NCI-H1417 treated with DMSO at 0.1 percent for 48 hours (cell line): ENCODE measurements around the gene DUXA.
A peak's percentile ranks its signal among the peaks of the same experiment; 100 is the strongest.
"Not testable (repeated sequence)": the region's sequence is repeated elsewhere in the genome, so short reads cannot be mapped to it uniquely, and the experiment has no call there.

Experiments used
- DNase-seq: peaks from one replicate; lab custom pipeline; 2025; lab: John Stamatoyannopoulos, UW

DUXA gene

DNA sequence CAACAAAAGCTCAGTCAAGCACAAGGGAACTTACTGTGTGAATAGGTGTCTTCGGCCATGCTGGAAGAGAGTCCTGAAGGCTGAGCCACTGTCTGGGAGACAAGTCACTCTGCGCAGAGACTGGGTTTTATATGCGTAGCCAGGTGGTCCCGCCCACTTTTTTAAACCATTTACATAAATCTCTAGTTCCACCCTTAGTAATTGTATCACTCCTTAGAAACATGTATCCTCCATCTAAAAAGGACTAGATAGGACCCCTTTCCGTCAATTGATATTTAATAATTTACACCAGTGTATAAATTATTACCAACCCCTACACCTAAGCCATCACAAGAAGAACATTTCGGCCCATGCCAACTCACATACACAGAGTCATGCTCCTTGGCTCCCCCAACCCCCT is at the start of gene DUXA:
DUXA (minus strand) TSS at position 101 of the 400 bp plus-strand sequence; CDS start at position 59, 42 bp downstream.
- DNase-seq, result no peak

DNA sequence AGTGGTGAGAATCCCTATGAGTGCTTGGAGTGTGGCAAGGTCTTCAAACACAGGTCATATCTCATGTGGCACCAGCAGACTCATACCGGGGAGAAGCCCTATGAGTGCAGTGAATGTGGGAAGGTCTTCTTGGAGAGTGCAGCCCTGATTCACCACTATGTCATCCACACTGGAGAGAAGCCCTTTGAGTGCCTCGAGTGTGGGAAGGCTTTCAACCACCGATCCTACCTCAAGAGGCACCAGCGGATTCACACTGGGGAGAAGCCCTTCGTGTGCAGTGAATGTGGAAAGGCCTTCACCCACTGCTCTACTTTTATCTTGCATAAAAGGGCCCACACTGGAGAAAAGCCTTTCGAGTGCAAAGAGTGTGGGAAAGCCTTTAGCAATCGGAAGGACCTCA is 44.8 kb upstream of the DUXA start:
- no peak for DNase-seq

DNA sequence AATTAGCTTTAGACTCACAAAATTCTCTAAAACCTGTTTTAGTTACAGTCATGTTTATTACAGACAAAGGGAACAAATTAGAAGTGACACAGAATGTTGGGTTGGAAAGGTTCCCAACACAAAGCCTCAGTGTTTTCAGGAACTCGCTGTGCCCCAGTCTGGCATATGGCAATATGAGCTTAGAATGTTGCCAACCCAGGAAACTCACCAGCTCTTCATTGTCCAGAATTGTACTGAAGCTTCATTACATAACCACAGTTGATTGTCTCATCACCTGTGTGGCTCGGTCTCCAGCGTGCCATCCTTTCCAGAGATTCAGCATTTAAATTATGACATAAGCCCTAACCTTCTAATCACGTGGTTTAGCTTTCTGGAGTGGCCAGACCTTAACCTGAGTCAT is 43.1 kb upstream of the DUXA start:
- DNase-seq, result no peak

DNA sequence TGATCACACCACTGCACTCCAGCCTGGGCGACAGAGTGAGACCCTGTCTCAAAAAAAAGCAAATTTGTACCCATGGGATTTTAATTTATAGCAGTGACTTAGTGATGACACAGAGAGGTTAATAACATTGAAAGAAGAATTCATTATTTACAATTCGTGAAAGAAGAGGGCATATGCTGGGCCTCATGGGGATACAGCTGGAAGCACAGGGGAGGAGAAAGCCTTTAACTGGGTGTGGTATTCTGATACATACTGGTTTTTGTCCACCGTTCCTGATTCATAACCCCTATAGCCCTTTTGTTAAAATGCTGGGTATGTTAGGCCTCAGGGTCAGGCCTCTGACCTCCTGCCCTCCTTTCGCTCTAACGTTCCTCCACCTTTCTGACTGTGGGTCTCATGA is 34.9 kb upstream of the DUXA start:
- no peak for DNase-seq

DNA sequence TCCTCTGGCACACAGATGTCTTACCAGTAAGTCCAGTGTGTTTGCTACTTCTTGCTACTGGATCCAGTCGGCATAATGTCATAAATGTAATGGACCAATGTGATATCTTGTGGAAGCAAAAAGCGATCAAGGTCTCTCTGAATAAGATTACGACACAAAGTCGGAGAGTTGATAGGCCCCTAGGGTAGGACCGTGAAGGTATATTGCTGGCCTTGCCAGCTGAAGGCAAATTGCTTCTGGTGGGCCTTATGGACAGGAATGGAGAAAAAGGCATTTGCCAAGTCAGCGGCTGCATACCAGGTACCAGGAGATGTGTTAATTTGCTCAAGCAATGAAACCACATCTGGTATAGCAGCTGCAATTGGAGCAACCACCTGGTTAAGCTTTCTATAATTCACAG is 30.6 kb upstream of the DUXA start:
- not testable (repeated sequence) for DNase-seq

DNA sequence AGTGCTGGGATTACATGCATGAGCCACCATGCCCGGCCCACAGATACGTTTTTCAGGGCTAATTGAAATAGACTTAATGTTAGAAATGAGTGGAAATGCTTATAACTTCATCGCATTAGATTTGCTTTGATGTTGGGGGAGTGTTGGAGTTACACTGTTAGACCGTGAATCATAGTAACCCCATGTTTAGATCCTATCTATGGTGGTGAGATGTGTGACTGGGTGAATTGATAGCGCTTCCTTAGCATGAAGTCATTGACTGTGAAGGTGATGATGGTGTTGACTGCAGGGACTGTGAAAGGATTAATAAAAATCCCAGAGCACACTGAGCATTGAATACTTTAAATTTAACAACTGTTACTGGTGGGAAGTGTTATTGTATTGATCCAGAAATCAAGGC is 25.7 kb upstream of the DUXA start:
- no peak for DNase-seq

DNA sequence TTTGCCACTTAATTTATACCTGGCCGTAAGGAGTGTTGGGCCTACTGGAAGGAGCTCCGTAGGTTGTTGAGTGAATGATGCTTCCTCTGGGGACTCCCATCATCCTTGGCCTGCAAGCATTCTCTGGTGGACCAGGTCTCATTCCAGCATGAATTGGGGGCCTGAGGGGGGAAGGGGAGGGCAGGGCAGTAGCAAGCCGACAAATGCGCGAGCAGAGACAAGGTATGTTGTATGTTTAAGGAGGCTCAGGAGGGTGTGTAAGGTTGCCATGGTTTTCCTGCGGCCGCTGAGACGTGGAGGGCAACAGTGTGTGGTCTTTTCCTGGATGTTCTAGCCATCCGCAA is 24.8 kb upstream of the DUXA start:
- no peak for DNase-seq

DNA sequence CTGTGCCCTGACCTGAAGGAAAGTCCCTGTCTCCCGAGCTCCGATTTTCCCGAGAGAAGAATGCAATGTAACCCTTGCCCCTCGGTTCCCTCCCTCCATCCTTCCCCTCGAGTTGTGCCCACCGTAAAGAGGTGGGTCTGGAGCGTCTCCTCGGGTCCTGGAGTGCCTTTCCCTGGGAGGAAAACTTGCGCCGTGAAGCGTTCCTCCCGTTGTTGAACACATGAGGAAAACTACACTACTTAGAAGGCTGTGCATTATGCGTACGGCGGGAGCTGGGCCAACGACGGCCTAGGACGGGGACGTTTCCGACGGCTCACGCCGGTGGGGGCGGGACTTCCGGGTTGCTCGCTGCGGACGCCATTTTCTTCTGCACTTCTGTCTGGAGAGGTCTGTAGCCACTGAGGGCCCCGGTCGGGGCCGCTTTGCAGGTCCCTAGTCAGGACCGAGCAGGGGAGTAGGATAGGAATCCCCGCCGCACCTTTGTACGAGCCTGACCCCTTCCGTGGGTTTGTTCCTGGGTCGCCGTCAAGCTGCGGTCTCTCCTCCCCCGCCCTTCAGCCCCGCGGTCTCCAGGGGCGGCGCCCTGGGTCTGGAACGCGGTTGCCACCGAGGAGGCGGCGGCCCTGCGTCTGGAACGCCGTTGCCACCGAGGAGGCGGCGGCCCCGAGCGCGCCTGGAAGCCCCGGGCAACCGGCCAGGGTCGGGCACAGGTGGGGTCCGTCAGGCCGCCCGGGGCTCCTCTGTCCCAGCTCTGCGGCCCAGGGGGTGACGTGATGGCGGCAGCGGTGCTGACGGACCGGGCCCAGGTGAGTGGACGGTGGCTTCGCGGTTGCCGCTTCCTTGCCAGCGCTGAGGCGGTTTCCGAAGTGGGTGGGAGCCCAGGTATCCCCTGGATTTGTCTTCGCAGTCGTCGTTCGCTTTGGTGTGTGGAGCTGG is 24.1 kb upstream of the DUXA start, which contains the start of gene ZNF264:
ZNF264 (plus strand) TSS at position 360 of the 936 bp plus-strand sequence; CDS start at position 774, 414 bp downstream.
- peak; percentile 17 for DNase-seq

DNA sequence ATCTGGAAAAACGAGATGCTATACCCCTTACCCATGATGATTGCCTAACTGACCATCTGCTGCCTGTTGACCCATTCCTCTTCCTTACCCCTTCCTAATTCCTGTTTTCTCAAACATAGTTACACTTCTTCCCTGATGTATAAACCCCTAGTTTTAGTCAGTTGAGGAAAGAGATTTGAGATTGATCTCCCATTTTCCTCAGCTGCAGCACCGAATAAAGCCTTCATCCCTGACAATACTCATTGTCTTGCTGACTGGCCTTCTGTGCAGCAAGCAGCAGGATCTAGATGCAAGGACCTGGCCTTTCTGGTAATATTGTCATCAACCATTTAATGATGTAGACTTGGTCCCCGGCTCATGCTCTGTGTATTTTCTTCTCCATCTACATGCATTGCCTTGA is 23.0 kb upstream of the DUXA start:
- no peak for DNase-seq

DNA sequence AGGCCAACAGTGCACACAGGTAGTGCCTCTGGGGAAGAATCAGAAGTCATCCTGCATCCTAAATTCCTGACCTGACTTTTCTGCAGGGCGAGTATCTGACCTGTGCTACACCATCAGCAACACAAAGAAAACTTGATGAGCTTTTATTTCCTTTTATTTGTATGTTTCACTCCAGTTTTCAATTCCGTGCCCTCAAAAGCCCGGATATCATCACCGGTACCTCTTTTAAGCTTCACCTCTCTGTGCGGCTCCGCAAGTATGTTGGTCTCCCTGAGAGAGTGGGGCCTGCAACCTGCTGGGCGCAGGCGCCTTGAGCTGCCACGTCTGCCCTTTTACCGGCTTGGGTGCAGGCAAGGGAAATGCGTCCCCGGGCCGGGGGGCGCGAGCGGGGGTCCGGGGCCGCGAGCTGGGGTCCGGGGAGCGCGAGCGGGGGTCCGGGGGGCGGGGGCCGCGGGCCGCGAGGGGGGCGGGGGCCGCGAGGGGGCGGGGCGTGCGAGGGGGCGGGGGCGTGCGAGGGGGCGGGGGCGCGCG is 4.3 kb upstream of the DUXA start:
- no peak for DNase-seq

DNA sequence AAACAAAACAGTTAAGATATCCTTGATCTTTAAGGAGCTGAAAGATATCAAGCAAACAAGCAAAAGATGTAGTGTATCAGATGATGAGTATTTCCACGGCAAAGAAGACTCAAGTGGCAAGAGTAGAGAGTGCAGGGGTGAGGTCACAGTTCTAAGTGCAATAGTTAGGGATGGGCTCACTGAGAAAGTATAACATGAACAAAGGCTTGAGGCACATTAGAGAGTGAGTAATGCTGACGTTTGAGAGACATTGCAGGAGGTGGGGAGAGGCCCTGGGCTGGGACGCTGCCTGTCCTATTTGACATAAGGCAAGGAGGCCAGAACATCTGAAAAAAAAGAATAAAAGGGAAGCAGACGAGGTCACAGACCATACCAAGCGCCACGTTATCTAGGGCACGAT is 1.4 kb downstream of the DUXA start:
- no peak for DNase-seq

DNA sequence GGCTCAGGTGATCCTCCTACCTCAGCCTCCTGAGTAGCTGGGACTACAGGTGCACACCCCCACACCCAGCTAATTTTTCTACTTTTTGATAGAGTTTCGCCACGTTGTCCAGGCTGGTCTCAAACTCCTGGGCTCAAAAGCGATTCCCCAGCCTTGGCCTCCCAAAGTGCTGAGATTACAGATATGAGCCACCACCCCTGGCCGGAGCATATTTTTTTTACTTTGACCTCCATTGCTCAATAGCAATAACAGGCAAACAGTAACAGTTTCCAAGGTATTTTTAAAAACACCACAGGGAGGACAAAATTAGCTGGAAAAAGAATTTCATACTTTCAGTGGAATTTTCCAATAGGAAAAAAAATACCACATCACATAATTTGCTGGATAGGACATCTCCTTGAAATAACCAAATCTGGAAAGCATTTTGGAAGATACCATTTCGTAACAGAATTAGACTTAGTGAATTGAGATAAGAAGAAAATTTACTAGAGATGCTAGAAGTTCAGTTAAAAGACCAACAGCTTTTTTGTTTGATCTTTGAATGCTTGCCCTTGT is 5.2 kb downstream of the DUXA start:
- DNase-seq, result no peak

DNA sequence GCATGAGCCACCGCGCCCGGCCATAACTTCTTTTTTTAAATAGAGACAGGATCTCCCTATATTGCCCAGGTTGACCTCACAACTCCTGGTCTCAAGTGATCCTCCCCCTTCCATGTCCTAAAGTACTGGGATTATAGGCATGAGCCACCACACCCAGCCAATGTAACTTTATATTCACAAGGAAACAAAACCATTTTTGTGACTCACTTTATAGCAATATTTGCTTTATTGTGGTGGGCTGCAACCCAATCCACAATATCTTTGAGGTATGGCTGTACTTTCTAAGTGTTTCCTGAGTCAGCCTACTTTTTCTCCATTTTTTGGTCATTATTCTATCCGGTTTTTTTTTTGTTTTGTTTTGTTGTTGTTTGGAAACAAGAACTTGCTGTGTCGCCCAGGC is 14.4 kb downstream of the DUXA start:
- DNase-seq, result no peak

DNA sequence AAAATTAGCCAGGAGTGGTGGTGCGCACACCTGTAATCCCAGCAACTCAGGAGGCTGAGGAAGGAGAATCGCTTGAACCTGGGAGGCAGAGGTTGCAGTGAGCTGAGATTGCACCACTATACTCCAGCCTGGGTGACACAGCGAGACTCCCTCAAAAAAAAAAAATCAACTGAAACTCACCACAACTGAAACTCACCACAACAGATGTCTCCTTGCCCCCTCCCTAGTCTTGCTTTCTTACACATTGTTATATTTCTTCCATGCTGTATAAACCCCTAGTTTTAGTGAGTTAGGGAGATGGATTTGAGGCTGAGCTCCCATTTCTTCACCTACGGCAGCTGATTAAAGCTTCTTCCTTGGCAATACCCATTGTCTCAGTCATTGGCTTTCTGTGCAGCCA is 25.6 kb downstream of the DUXA start:
- no peak for DNase-seq

DNA sequence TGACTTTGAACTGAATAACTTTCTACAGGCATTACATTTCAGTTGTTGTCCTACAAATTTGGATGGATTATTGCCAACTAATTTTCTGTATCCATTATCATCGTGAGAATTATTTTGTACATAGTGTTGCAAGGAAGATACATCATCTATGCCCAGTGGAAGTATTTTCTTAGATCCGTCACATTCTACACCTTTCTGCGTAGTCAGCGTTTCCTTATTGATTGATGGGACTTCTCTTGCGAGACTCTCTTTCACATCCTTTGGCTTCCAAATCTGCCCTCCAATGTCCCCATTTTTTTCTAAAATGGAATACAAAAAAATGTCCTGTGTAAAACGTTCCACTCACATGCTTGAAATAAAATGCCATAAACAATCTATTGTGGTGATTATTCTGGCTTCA is 31.5 kb downstream of the DUXA start:
- no peak for DNase-seq

DNA sequence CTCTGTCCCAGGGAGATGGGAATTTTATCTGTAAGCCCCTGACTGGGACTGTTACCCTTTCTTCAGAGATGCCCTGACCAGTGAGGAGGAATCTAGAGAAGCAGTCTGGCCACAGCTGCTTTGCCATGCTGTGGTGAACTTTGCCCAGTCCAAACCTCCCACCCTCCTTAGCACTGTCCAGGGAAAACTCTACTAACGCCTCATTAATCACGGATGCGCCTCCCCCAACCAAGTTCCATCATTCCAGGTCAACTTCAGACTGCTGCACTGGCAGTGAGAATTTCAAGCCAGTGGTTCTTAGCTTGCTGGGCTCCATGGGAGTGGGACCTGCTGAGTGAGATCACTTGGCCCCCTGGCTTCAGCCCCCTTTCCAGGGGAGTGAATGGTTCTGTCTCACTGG is 39.9 kb downstream of the DUXA start:
- not testable (repeated sequence) for DNase-seq

DNA sequence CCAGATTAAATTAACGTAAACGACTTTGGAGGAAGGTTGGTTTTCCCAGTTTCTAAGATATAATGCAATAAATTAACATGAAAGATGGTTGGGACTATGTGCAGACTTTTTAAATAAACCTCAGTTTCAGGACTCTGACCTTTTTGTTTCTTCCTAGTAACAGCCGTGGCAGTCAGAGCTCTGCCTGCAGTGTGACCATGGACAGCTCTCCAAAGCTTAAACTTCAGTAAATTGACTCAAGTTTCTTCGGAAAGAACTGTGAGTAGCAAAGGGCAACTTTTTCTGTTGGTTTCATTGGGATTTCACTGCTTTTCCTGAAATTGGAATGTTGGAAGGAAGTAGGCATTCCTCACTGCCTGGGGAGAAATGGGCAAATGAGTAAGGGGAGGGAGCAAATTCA is 43.4 kb downstream of the DUXA start:
- DNase-seq, result no peak

DNA sequence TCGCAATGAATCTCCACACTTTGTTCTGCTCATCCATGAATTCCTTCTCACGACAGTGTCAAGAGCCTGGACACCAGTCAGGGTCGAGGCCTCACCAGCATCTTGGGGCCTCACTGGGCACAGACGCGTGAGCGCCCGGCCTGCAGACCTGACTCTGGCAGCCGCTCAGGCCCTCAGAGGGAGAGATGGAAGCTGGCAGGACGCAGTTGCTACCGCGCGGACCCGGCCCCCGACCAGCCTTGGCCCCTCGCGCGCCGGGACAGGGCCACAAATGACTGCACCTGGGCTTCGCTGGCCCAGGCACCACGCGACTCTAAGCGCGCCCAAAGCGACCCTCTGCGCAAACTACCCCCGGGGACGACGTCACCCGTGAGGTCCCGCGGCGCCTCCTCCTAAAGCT is 48.4 kb downstream of the DUXA start:
- DNase-seq, result no peak

DNA sequence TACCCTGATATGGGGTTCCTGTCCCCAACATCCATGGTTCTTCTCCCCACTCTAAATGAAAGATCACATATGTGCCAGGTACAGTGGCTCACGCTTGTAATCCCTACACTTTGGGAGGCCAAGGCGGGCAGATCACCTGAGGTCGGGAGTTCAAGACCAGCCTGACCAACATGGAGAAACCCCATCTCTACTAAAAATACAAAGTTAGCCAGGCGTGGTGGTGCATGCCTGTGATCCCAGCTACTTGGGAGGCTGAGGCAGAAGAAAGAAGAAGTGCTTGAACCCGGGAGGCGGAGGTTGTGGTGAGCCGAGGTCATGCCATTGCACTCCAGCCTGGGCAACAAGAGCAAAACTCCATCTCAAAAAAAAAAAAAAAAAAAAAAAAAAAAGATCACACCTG is 53.8 kb downstream of the DUXA start:
- DNase-seq, result not testable (repeated sequence)

DNA sequence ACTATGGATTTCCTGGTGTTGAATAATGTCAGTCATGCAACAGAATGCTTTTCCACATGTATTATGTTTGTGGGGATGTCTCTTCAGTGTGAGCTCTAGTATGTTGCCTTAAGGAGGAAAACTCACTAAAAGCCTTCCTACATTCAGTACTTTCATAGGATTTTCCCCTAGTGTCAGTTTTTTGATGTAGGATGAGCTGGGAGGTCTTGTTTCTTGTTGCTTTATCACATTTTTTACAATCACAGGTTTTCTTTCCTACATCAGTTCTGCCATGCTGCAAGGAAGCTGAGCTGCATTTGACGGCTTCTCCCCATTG is 56.0 kb downstream of the DUXA start:
- DNase-seq, result no peak

DNA sequence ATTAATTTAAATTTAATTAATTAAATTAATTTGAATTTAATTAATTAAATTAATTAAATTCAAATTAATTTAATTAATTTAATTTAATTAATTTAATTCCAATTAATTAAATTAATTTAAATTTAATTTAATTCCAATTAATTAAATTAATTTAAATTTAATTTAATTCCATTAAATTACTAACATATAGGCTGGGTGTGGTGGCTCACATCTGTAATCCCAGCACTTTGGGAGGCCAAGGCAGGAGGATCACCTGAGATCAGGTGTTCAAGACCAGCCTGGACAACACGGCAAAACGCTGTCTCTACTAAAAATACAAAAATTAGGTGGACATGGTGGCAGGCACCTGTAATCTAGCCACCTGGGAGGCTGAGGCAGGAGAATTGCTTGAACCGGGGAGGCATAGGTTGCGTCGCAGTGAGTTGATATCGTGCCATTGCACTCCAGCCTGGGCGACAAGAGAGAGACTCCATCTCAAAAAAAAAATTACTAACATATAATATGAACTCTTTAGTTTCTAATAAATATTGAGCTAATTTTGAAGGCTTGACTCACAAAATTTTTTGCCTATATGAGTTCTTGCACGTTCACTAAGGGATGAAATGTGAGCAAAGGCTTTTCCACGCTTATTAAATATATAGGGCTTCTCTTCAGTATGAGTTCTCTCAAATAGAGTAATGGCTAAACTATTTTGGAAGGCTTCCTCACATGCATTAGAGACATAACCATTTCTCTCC is 56.5 kb downstream of the DUXA start:
- DNase-seq, result no peak

DNA sequence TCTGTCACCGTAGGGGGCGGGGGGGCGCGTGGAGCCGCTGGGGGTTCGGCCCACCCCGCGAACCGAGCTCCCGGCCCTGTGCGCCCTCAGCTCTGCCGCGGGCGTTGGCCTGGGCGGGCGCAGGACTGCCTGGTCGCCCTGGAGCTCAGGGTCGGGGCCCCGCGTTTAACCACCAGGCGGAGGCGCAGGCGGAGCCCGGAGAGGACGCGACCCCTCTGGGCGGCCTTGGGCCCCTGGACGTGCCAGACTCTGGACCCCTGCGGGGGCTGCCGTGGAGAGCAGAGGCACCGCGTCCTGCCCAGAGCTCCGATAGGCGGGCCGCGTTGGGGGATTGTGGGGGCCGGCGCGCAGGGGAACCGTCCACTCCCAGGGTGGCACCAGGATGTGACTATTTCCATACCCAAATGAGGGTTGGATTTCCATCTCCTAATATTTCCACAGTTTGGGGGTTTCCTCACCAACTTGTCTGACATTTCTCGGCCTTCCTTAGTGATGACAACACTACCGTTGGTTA is 60.5 kb downstream of the DUXA start:
- no peak for DNase-seq
